PC-3 (cell line): ENCODE data around the gene ZFP92. TPM values are rescaled to one million over a fixed set of nuclear protein-coding genes. Genes with fewer than 3 reads are reported as not detected.

ENCODE experiments used
- ATAC-seq: fragments of 200-7000 bp; cut with Tn5 transposase; 2 replicates; pipeline ENCODE4 v1.9.1; 2020; ENCODE audit warnings: mild to moderate bottlenecking, moderate library complexity
- BruUV-seq: library from RNA; stranded (reverse); fragments of 400-500 nt; replicated peaks from 2 replicates; lab custom pipeline; 2021; lab: Mats Ljungman, UMichigan
- CTCF ChIA-PET: fragments of 300-600 bp; sonication (Branson Sonifier 250); formaldehyde crosslinking; loops from one replicate; lab custom pipeline; 2022; ENCODE audit warnings: antibody characterized with exemption; lab: Charles Lee
- POLR2A ChIA-PET: fragments of 300-600 bp; sonication (Branson Sonifier 250); formaldehyde crosslinking; loops from one replicate; lab custom pipeline; 2022; ENCODE audit warnings: antibody characterized with exemption; ENCODE audit not compliant: unreplicated experiment; lab: Charles Lee
- DNase-seq: peaks from one replicate; pipeline ENCODE4 v3.0.0-alpha.2; 2015
- H2AFZ ChIP-seq: fragments of 300-600 bp; sonication (generic); 2 replicates; pipeline ENCODE4 v1.6.0; 2016; ENCODE audit warnings: antibody characterized with exemption, low read length
- H3F3A ChIP-seq: fragments of 300-600 bp; sonication (generic); one replicate; pipeline ENCODE4 v1.6.0; 2017; ENCODE audit warnings: antibody characterized with exemption, low read length, control low read depth, mild to moderate bottlenecking; ENCODE audit not compliant: unreplicated experiment
- H3K27ac ChIP-seq: fragments of 300-600 bp; sonication (generic); 2 replicates; pipeline ENCODE4 v1.5.1; 2016; ENCODE audit warnings: mild to moderate bottlenecking, low read length
- H3K27me3 ChIP-seq: fragments of 300-600 bp; sonication (generic); 2 replicates; pipeline ENCODE4 v1.6.1; 2016; ENCODE audit warnings: low read length, mixed read lengths
- H3K36me3 ChIP-seq: fragments of 300-600 bp; sonication (generic); 2 replicates; pipeline ENCODE4 v1.6.1; 2016; ENCODE audit warnings: low read depth, mixed run types, low read length, mixed read lengths
- H3K4me1 ChIP-seq: fragments of 300-600 bp; sonication (generic); 2 replicates; pipeline ENCODE4 v1.5.1; 2016; ENCODE audit warnings: low read length; ENCODE audit not compliant: insufficient read depth
- H3K4me2 ChIP-seq: fragments of 300-600 bp; sonication (generic); 2 replicates; pipeline ENCODE4 v1.6.0; 2016; ENCODE audit warnings: low read length
- H3K4me3 ChIP-seq: fragments of 300-600 bp; sonication (generic); 2 replicates; pipeline ENCODE4 v1.5.1; 2016; ENCODE audit warnings: mild to moderate bottlenecking, low read length, mixed read lengths
- H3K79me2 ChIP-seq: fragments of 300-600 bp; sonication (generic); 2 replicates; pipeline ENCODE4 v1.6.1; 2017; ENCODE audit warnings: low read length, mixed read lengths
- H3K9ac ChIP-seq: fragments of 300-600 bp; sonication (generic); 2 replicates; pipeline ENCODE4 v1.6.0; 2016; ENCODE audit warnings: mild to moderate bottlenecking, low read length
- H3K9me2 ChIP-seq: fragments of 300-600 bp; sonication (generic); replicated peaks from 2 replicates; pipeline ENCODE4 v1.6.1; 2016; ENCODE audit warnings: mixed run types, low read length, mixed read lengths
- H3K9me3 ChIP-seq: fragments of 300-600 bp; sonication (generic); 2 replicates; pipeline ENCODE4 v1.6.1; 2016; ENCODE audit warnings: low read length, mixed read lengths
- H4K20me1 ChIP-seq: fragments of 300-600 bp; sonication (generic); 2 replicates; pipeline ENCODE4 v1.6.1; 2016; ENCODE audit warnings: low read length, mixed read lengths
- CTCF ChIP-seq: fragments of 300-600 bp; sonication (generic); conservative IDR thresholded peaks from 2 replicates; pipeline ENCODE4 v1.5.1; 2017; ENCODE audit warnings: antibody characterized with exemption, low read depth, mild to moderate bottlenecking, low read length
- EZH2 ChIP-seq: fragments of 300-600 bp; sonication (generic); IDR thresholded peaks from one replicate; pipeline ENCODE4 v1.6.1; 2017; ENCODE audit warnings: antibody characterized with exemption, mild to moderate bottlenecking, low read length; ENCODE audit not compliant: unreplicated experiment
- EZH2phosphoT487 ChIP-seq: fragments of 300-600 bp; sonication (generic); IDR thresholded peaks from 2 replicates; pipeline ENCODE4 v1.6.1; 2018; ENCODE audit warnings: mild to moderate bottlenecking, antibody characterized with exemption, low read length, borderline replicate concordance
- intact Hi-C: fragments of 100-400 bp; cut with micrococcal nuclease; formaldehyde crosslinking; loops from 2 replicates; pipeline ENCODE4 v1.9.0; 2023
- total RNA-seq: library from RNA; depleted of rRNA; stranded (reverse); fragments of >200 nt; gene quantifications from 2 replicates; pipeline ENCODE4 v1.2.3, GENCODE V29; 2014

ZFP92 gene
- total RNA-seq, 1 experiment from 2014 or later: not detected

GRCh38 chrX:153433781-153434285, 22.6 kb downstream of the ZFP92 start:
- H3K4me1 ChIP-seq: no peaks in the 10 kb centered on the region
- ChIA-PET CTCF (no interaction called here), POLR2A (no interaction called here)
- no peaks in the 10 kb centered on the region for H3F3A ChIP-seq
- no peaks in the 10 kb centered on the region for H3K36me3 ChIP-seq
- no peaks in the 10 kb centered on the region for H3K9me2 ChIP-seq
- TF ChIP-seq CTCF (no peak), EZH2phosphoT487 (no peak), EZH2 (no peak)
- BruUV-seq: no TSS peak
- H3K4me2 ChIP-seq: no peak overlapping the region
- H2AFZ ChIP-seq: no peak overlapping the region
- H3K4me3 ChIP-seq: no peak overlapping the region
- H4K20me1 ChIP-seq: no peaks in the 10 kb centered on the region
- H3K27ac ChIP-seq: no peak overlapping the region
- no peak overlapping the region for H3K9ac ChIP-seq
- H3K9me3 ChIP-seq: no peaks in the 10 kb centered on the region
- intact Hi-C loops: no loop called here
- H3K79me2 ChIP-seq: no peaks in the 10 kb centered on the region
- DNase-seq: no peak
- no peak for ATAC-seq
- peaks cover 2% of the 10 kb centered on the region; the same call in 1 of the 2 replicates for H3K27me3 ChIP-seq

GRCh38 chrX:153434801-153435200, 23.5 kb downstream of the ZFP92 start:
- Histone ChIP-seq H3K27ac (no peak overlapping the region), H4K20me1 (no peaks in the 10 kb centered on the region), H3K4me2 (no peak overlapping the region), H3K9me3 (no peaks in the 10 kb centered on the region), H3K27me3 (no peaks in the 10 kb centered on the region), H2AFZ (no peak overlapping the region), H3K4me3 (no peak overlapping the region), H3K4me1 (no peaks in the 10 kb centered on the region), H3F3A (no peaks in the 10 kb centered on the region), H3K36me3 (no peaks in the 10 kb centered on the region), H3K79me2 (no peaks in the 10 kb centered on the region), H3K9me2 (no peaks in the 10 kb centered on the region), H3K9ac (no peak overlapping the region)
- no peak for TF ChIP-seq CTCF
- TF ChIP-seq EZH2: no peak
- no peak for TF ChIP-seq EZH2phosphoT487
- BruUV-seq: no TSS peak
- no peak for ATAC-seq
- DNase-seq: no peak
- intact Hi-C loops: no loop called here
- POLR2A ChIA-PET: no interaction called here
- CTCF ChIA-PET: no interaction called here

- Histone ChIP-seq H3K4me2 (no peak overlapping the region), H3K27me3 (no peaks in the 10 kb centered on the region), H3K9me3 (no peaks in the 10 kb centered on the region), H3F3A (no peaks in the 10 kb centered on the region), H3K36me3 (no peaks in the 10 kb centered on the region), H3K9ac (no peak overlapping the region), H3K9me2 (no peaks in the 10 kb centered on the region), H3K27ac (no peak overlapping the region), H3K4me3 (no peak overlapping the region), H3K4me1 (no peaks in the 10 kb centered on the region), H2AFZ (no peak overlapping the region), H3K79me2 (no peaks in the 10 kb centered on the region), H4K20me1 (no peaks in the 10 kb centered on the region)
- intact Hi-C loops: no loop called here
- DNase-seq (no peak), ATAC-seq (no peak)
- TF ChIP-seq CTCF: no peak
- no peak for TF ChIP-seq EZH2
- TF ChIP-seq EZH2phosphoT487: no peak
- POLR2A ChIA-PET: no interaction called here
- CTCF ChIA-PET: no interaction called here
- no TSS peak for BruUV-seq
These were observed 24.6 kb downstream of the ZFP92 start for GRCh38 chrX:153435845-153436244.
